ENCODE measurements around the gene FNBP1. TPM values are rescaled to one million over a fixed set of nuclear protein-coding genes. Genes with fewer than 3 reads are reported as not detected.

Gene FNBP1
- total RNA-seq, result 10 to 100 TPM; 27.2 to 53.0 TPM
- long read RNA-seq, partial matches to known transcripts, result 12 of 33 reads
- long read RNA-seq, other reads (novel, unspliced or antisense), result 21 of 33 reads

DNA sequence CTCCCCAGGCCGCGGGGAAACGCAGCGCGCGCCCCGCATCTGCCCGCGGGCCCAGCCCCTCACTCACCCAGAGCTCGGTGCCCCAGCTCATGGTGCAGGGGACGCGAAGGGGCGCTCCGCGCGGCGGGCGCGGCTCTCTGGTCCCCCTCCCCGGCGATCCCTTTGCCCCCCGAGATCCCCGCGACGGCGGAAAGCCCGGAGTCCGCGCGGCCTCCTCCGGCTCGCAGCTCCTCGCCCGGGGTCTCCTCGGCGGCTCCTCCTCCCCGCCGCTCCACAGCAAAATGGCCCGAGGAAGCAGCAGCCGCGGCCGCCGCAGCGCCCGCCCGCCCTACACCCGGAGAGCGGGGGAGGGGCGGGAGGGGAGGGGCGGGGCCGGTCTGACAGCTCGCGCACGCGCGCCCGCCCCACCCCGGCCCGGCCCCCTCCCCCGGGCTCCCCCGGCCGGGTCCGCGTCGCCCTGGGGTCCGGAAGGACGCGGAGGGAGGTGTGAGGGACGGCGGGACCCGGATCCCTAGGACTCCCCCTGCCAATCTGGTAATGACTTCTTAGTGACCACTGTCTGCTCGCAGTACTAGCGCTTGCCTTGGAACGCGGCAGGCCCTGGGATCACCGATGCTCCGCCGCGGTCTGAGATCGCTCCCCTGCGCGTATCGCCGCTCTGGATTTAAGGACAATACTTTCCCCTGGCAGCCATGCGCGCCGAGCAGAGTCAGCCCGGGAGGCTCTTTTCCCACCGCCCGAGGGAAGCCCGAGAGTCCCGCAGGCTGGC lies at the start of gene FNBP1:
FNBP1 (minus strand) TSS at position 305 of the 769 bp plus-strand sequence; CDS start at position 91, 214 bp downstream.
- intact Hi-C loops (cut with DNase I, micrococcal nuclease), result loop anchor here in 1 of 2 donors (10.0 kb wide), 1 partner anchor 78 kb away; no protein-coding TSS in a partner anchor
- peak; percentile 88 for ATAC-seq
- DNase-seq, result peak; percentile 79 to 85

DNA sequence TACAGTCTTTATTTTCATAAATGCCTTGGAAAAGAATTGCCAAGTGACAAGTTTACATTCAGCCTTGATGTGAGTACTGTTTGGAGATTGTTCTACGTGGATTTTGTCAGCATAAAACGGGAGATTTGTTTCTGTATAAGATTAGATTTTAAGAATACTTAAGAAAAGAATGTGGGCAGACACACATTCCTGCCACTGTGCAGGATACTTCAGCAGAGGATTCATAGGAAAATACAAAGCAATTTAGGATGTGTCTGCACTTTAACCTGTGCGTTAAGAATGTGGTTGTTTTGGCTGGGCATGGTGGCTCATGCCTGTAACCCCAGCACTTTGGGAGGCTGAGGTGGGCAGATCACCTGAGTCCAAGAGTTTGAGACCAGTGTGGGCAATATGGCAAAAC lies 47.9 kb upstream of the FNBP1 start:
- intact Hi-C loops (cut with DNase I, micrococcal nuclease), result no loop called here
- DNase-seq (no peak), ATAC-seq (no peak)

DNA sequence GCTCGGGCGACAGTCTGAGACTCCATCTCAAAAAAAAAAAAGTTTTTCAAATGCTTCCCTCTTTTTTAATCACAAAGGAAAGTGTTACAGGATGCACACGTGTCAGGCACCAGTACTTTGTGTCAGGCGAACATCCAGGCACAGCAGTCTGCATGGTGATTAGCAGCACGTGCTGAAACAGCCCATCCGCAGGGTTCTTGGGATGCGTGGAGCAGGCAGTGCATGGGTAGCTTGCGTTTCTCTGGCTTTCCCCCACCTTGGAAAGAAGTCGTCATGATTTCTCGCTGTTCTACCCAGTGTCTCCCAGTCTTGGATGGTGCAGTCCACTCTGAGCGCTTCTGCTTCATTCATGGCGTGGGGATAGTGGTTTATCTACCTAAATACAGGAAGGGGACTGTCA lies 46.2 kb upstream of the FNBP1 start:
- intact Hi-C loops (cut with DNase I, micrococcal nuclease), result no loop called here
- DNase-seq (no peak), ATAC-seq (no peak)

DNA sequence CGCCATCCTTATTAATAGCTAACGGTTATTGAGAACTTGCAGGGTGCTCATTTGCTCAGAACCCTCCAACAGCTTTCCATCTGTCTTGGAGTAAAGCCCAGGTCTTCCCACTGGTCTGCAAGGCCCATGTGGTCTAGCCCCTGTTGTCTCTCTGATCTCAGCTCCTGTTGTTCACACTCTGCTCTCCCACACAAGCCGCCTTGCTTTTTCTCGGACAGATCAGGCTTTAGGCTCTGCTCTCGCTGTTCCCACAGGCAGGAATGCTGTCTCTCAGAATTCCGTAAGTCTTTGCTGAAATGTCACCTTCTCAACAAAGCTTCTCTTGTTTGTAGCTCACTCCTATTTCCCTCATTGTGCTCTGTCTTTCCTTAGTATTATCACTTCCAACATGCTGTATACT lies 45.1 kb upstream of the FNBP1 start:
- no peak for ATAC-seq
- intact Hi-C loops (cut with DNase I, micrococcal nuclease), result no loop called here
- no peak for DNase-seq

DNA sequence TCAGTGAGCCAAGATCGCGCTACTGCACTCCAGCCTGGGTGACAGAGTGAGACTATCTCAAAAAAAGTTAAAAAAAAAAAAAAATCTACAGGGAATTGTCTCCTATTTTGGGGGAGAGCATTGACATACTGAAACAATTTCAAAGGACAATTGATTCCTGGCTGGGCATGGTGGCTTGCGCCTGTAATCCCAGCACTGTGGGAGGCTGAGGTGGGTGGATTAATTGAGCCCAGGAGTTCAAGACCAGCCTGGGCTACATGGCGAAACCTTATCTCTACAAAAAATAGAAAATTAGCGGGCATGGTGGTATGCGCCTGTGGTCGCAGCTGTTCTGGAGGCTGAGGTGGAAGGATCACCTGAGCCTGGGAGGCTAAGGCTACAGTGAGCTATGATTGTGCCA lies 41.3 kb upstream of the FNBP1 start:
- intact Hi-C loops (cut with DNase I, micrococcal nuclease), result no loop called here

DNA sequence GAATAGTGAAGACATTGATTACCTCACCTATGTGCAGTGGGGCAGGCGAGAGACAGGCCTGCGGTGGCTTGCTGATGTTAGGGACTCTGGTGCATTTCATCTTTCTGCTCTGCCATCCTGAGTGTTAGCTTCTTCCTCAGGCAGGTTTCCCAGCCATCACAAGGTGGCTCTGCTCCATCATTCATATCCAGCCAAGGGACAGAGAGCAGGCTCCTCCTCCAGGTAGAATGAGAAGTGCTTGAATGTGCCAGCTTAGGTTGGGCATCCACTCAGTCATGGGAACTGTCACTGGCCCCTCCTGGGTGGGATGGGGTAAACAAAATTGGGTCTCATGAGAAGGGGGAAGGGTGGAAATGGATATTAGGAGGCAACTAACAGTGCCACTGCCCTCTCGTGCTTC lies 35.6 kb upstream of the FNBP1 start:
- DNase-seq (no peak), ATAC-seq (no peak)
- intact Hi-C loops (cut with DNase I, micrococcal nuclease), result no loop called here

More for the DNA sequence above, 41.3 kb upstream of the FNBP1 start:
- ATAC-seq, result no peak
- no peak for DNase-seq

DNA sequence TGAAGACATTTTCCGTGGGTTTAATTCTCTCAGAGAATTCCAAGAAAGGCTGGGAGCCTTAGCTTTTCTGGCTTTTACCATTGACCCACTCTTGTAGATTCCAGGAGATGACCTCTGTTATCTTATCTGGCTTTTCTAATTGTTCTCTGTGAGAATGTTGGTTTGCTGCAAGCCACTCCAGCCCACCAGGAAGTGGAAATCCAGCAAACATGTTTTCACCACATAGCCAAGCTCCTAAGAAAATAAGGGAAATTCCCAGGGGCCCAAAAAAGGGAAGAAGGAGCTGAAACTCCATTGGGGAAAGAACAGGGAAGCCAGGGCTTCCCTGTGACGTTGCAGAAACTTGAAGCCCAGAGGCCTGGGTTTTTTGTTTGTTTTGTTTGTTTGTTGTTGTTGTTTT lies 30.4 kb upstream of the FNBP1 start:
- intact Hi-C loops (cut with DNase I, micrococcal nuclease), result no loop called here
- DNase-seq (no peak), ATAC-seq (no peak)

DNA sequence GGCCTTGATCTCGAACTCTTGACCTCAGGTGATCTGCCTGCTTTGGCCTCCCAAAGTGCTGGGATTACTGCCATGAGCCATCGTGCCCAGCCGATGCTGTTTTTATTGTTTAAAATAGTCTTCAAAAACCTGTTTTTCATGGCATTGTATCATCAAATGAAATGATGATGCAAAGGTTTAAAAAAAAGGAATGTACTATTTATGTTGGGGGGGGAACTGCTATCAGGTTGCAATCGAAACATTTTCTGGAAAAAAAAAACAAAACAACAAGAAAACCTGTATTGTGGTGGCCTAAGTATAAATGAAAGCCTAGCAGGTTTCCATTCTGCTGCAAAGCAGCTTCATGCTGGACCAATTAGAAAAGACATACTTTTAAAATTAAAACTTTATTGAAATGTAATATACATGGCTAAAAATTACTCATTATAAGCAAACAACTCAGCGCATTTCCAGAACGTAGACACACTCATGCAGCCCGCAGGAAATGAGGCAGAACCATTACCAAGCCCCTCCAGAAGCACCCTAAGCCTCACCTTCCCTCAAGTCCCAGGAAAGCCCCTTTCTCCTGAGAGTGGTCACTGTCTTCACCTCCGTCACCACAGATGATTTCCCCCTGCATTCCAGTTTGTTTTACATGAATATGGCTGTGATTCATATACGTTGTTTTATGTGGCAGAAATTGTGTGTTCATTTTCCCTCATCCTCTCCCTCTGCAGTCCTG lies 29.7 kb upstream of the FNBP1 start:
- intact Hi-C loops (cut with DNase I, micrococcal nuclease), result no loop called here
- DNase-seq (no peak), ATAC-seq (no peak)

DNA sequence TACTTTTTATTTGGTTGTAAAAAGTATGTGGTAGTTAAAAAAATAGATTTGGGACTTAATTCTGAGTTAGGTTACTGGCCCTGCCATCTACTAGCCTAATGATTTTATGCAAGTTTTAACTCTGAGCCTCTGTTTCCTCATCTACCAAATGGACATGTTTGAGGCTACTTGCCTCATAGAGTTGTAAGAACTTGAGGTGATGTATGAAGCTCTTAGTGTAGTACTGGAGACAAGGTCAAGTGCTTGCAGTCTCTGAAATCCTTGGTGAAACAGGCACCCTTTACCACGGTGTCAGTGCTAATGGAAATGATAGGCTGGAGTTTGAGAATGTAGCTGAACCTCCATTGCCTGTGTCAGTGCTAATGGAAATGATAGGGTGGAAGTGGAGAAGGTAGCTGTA lies 26.1 kb upstream of the FNBP1 start:
- no peak for DNase-seq
- ATAC-seq, result no peak
- intact Hi-C loops (cut with DNase I, micrococcal nuclease), result no loop called here

DNA sequence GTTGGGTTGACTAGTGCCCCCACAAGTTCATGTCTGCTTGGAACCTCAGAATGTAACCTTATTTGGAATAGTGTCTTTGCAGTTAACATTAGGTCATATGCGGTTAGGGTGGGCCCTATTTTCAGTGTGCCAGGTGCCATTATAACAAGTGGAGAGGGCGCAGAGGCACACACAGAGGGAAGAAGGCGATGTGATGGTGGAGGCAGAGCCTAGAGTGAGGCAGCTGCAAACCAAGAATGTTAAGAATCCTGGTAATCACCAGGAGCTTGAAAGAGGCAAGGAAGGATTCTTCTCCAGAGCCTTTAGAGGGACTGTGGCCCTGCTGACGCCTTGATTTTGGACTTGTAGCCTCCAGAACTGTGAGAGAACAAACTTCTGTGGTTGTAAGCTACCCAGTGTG lies 21.6 kb upstream of the FNBP1 start:
- no peak for DNase-seq
- intact Hi-C loops (cut with DNase I, micrococcal nuclease), result no loop called here
- ATAC-seq, result no peak

DNA sequence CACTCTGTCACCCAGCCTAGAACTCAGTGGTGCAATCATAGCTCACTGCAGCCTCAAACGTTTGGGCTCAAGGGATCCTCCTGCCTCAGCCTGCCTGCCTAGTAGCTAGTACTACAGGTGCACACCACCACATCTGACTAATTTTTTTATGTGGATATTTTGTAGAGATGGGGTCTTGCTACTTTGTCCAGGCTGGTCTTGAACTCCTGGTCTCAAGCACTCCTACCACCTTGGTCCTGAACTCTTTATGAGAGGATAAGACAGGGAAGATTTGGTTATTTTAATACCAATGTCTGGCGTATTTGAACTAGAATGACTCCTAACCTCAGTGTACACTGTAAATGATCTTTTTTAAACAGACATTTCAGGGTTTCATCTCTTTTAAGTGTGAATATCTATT lies 19.8 kb upstream of the FNBP1 start:
- intact Hi-C loops (cut with DNase I, micrococcal nuclease), result no loop called here
- DNase-seq, result no peak
- no peak for ATAC-seq

DNA sequence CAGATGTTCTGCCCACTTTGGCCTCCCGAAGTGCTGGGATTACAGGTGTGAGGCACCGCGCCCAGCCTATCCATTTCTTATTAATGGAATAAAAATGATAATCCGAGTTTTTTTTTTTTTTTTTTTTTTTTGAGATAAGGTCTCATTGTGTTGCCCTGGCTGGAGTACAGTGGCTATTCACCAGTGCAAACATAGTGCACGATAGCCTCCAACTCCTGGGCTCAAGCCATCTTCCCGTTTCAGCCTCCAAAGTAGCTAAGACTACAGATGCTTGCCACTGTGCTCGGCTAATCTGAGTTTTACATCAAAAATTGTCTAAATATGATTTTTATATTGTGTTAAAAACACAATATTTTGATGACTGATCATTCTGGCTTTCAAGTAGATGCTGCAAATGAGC lies 17.3 kb upstream of the FNBP1 start:
- DNase-seq, result no peak
- no peak for ATAC-seq
- intact Hi-C loops (cut with DNase I, micrococcal nuclease), result no loop called here

DNA sequence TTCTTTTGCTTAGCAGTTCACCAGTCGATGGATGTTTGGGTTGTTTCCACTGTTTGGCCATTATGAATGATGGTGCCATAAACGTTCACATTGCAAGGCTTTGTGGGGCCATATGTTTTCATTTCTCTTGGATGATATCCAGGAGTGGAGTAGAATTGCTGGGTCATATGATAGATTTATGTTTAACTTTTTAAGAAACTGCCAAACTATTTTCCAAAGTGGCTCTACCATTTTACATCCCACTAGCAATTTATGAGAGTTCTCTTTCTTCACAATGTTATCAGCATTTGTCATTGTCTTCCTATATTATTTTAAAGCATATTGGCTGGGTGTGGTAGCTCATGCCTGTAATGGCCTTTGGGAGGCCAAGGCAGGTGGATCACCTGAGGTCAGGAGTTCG lies 15.9 kb upstream of the FNBP1 start:
- DNase-seq, result no peak
- intact Hi-C loops (cut with DNase I, micrococcal nuclease), result loop anchor here in 1 of 2 donors (10.0 kb wide), 1 partner anchor 174 kb away; no protein-coding TSS in a partner anchor
- peak; percentile 87 for ATAC-seq

DNA sequence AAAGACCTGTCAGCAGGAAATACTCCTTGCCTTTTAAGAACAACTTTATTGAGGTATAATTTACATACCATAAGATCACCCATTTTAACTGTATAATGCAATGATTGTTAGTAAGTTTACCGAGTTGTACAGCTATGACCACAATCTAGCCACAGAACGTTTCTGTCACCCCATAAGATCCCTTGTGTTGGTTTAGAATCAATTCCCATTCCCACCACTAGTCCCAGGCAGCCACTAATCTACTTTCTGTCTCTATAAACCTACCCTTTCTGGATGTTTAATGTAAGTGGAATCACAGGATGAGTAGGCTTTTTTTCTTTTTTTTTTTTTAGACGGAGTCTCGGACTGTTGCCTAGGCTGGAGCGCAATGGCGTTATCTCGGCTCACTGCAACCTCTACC lies 15.2 kb upstream of the FNBP1 start:
- intact Hi-C loops (cut with DNase I, micrococcal nuclease), result loop anchor here in 1 of 2 donors (10.0 kb wide), 1 partner anchor 173 kb away; no protein-coding TSS in a partner anchor
- no peak for DNase-seq
- no peak for ATAC-seq

DNA sequence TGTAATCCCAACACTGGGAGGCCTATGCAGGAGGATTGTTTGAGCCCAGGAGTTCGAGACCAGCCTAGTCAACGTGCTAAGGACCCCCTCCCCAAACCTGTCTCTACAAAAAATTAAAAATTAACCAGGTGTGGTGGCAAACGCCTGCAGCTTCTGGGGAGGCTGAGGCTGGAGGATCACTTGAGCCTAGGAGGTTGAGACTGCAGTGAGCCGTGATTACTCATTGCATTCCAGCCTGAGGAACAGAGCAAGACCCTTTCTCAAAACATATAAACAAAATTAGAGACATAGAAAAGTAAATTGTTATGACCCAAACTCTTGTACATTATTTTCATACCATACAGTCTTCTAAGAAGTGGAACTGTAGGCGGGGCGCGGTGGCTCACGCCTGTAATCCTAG lies 11.8 kb upstream of the FNBP1 start:
- no peak for ATAC-seq
- DNase-seq, result no peak
- intact Hi-C loops (cut with DNase I, micrococcal nuclease), result loop anchor here in 1 of 2 donors (10.0 kb wide), 1 partner anchor 170 kb away; no protein-coding TSS in a partner anchor

DNA sequence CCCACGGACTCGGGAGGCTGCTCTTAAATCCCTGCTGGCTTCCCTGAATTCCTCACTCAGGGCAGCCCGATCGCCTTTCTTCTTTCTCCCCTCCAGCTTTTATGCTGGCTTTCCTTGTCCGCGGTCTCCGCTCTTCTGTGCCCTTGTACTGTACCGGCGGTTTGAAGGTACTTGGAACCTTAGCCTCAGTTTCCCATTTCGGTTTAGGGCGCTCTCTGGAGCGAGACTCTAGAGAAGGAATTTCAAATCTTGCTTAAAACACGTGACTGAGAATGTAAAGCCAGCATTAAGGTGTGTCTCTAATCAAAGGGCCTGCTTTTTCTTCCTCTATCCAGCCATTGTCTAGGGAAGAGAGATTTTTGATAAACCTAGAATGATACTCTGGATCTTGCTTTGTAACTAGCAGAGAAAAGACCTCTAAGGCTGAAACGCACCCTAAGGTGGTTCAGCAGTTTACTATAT lies 11.4 kb upstream of the FNBP1 start:
- DNase-seq (no peak), ATAC-seq (peak; percentile 46)
- intact Hi-C loops (cut with DNase I, micrococcal nuclease), result loop anchor here in 1 of 2 donors (10.0 kb wide), 1 partner anchor 170 kb away; no protein-coding TSS in a partner anchor

DNA sequence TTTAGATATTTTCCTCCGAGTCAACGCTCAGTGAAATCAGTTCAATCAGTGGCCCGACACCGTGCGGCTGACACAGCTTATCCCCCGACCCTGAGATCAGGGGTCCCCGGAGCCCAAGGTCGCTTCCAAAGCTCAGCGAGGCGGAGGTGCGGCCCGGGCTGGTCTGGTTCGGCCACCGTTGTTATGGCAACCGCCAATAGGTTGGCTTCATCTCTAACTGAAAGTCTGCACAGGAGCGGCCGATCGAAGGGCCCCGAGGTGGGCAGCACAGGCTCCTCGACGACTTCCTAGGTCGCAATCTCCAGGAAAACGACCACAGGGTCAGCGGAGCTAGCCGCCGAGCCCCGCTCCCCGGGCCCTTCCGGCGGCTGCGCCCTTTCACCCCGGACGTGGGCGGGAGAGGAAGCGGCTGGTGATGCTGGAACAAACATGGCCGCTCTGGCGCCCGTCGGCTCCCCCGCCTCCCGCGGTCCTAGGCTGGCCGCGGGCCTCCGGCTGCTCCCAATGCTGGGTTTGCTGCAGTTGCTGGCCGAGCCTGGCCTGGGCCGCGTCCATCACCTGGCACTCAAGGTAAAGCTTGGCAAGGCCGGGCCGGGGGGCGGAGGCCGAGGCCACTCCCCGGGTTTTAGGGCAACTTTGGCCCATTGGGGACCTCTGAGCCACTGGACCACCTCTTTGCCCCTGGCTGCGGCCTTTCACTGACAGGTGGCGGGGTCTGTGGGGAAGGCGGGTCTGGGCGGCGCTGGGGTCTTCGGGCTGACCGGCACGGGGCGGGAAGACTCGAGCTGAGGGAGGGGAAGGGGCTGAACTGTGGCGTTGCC lies 10.7 kb upstream of the FNBP1 start, which contains the start of gene GPR107:
GPR107 (plus strand) TSS at position 403 of the 821 bp plus-strand sequence; CDS start at position 430, 27 bp downstream.
- DNase-seq, result peak; percentile 74 to 83
- peak; percentile 95 for ATAC-seq
- intact Hi-C loops (cut with DNase I, micrococcal nuclease), result loop anchor here in 1 of 2 donors (10.0 kb wide), 1 partner anchor 169 kb away; no protein-coding TSS in a partner anchor

DNA sequence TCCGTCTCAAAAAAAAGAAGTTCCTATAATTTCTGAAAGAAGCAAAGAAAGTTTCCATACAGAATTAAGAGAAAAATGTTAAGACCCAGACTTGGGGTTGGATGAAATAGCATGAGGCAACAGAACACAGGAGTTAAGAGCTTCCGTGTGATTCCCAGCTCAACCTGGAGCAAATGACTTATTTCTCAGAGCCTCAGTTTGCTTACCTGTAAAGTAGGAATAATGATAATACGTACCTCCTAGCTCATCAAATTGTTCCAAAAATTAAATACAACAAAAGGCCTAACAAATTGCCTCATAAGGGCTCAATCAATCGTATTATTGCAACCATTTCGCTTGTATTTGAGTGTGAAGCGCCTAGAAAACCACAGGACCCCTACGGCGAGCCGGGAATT lies 10.1 kb upstream of the FNBP1 start:
- no peak for ATAC-seq
- no peak for DNase-seq
- intact Hi-C loops (cut with DNase I, micrococcal nuclease), result loop anchor here in 1 of 2 donors (10.0 kb wide), 1 partner anchor 168 kb away; no protein-coding TSS in a partner anchor

DNA sequence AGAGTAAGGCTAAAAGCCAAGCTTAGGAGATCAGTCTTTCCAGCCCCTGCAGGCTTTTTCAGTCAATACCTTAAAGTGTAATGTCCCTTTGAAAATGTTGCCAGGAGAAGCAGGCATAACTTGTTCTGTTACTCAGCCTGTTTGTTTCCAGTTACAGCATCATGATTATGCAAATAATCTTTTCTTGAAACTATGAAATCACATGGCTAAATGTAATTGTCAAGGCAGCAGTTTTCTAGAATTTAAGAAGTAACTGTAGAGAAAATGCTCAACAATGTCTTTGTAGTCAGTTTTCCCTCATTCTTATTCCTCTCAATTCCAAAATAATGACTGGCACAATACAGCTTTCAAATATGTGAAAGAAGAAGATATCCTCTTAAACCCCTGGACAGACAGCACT lies 8.9 kb upstream of the FNBP1 start:
- ATAC-seq (no peak), DNase-seq (no peak)
- intact Hi-C loops (cut with DNase I, micrococcal nuclease), result loop anchor here in 1 of 2 donors (10.0 kb wide), 1 partner anchor 167 kb away; no protein-coding TSS in a partner anchor
